ENCODE measurements around the gene NLK.

DNA sequence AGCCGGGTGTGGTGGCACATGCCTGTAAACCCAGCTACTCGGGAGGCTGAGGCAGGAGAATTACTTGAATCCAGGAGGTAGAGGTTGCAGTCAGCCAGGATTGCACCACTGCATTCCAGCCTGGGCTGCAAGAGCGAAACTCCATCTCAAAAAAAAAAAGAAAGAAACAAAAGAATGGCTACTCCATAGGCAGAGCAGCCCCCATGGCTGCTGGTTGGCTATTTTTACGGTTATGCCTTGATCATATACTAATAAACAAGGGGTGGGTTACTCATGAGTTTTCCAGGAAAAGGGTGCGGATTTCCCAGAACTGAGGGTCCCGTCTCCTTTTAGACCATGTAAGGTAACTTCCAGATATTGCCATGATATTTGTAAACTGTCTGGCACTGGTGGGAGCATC, 200.3 kb downstream of the NLK start:
- TF ChIP-seq, protein P1, sequence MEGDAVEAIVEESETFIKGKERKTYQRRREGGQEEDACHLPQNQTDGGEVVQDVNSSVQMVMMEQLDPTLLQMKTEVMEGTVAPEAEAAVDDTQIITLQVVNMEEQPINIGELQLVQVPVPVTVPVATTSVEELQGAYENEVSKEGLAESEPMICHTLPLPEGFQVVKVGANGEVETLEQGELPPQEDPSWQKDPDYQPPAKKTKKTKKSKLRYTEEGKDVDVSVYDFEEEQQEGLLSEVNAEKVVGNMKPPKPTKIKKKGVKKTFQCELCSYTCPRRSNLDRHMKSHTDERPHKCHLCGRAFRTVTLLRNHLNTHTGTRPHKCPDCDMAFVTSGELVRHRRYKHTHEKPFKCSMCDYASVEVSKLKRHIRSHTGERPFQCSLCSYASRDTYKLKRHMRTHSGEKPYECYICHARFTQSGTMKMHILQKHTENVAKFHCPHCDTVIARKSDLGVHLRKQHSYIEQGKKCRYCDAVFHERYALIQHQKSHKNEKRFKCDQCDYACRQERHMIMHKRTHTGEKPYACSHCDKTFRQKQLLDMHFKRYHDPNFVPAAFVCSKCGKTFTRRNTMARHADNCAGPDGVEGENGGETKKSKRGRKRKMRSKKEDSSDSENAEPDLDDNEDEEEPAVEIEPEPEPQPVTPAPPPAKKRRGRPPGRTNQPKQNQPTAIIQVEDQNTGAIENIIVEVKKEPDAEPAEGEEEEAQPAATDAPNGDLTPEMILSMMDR (IDR thresholded peaks at IDR 0.05; ENCODE audit: insufficient read depth, low read depth, low read length) = no peak
- no peak for TF ChIP-seq EZH2 (IDR thresholded peaks at IDR 0.05; ENCODE audit: insufficient read depth, low read length)

Data from astrocyte (in vitro differentiated cells and primary cell).